ENCODE results near the gene APELA.

APELA gene

GRCh38 chr4:164876700-164877324 is at the start of gene APELA:
APELA (plus strand) TSS chr4:164877178; CDS start chr4:164877332, 154 bp downstream.
- peak; percentile 31 for DNase-seq (ENCODE audit: low read depth)
- H3K4me3 ChIP-seq (ENCODE audit: low read depth, low read length): no peak within 1 kb of the TSS
- TF ChIP-seq, protein P1, sequence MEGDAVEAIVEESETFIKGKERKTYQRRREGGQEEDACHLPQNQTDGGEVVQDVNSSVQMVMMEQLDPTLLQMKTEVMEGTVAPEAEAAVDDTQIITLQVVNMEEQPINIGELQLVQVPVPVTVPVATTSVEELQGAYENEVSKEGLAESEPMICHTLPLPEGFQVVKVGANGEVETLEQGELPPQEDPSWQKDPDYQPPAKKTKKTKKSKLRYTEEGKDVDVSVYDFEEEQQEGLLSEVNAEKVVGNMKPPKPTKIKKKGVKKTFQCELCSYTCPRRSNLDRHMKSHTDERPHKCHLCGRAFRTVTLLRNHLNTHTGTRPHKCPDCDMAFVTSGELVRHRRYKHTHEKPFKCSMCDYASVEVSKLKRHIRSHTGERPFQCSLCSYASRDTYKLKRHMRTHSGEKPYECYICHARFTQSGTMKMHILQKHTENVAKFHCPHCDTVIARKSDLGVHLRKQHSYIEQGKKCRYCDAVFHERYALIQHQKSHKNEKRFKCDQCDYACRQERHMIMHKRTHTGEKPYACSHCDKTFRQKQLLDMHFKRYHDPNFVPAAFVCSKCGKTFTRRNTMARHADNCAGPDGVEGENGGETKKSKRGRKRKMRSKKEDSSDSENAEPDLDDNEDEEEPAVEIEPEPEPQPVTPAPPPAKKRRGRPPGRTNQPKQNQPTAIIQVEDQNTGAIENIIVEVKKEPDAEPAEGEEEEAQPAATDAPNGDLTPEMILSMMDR (IDR thresholded peaks at IDR 0.05; ENCODE audit: low read depth, low read length): no peak
- TF ChIP-seq MYC (IDR thresholded peaks at IDR 0.05; ENCODE audit: low read depth, low read length) (no peak), MAX (IDR thresholded peaks at IDR 0.05; ENCODE audit: low read depth, low read length) (no peak), POLR2A (IDR thresholded peaks at IDR 0.05; ENCODE audit: extremely low read depth, insufficient read length) (no peak)

DNA sequence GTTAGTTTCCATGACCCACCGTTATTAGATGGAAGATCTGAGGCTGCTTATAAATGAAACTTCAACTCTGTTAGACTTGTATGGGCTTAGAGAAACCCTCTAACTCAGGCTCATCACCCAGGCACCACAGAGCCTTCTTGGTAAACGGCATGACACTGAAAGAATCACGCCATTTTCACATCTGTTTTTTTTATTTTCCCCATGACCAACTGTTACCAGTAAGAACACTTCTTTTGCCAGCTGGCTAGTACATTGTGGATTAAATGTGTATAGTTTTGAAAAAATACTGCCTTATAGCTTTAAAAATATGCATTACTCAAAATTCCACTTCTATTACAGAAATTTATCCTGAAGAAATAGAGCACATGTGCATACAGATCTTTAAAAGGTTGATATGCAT is 48.0 kb upstream of the APELA start:
- DNase-seq (ENCODE audit: low read depth): no peak
- no peak overlapping the region for H3K4me3 ChIP-seq (ENCODE audit: low read depth, low read length)
- TF ChIP-seq MYC (IDR thresholded peaks at IDR 0.05; ENCODE audit: low read depth, low read length): no peak
- TF ChIP-seq POLR2A (IDR thresholded peaks at IDR 0.05; ENCODE audit: extremely low read depth, insufficient read length): no peak
- TF ChIP-seq, protein P1 (IDR thresholded peaks at IDR 0.05; ENCODE audit: low read depth, low read length): no peak
- TF ChIP-seq MAX (IDR thresholded peaks at IDR 0.05; ENCODE audit: low read depth, low read length): no peak

DNA sequence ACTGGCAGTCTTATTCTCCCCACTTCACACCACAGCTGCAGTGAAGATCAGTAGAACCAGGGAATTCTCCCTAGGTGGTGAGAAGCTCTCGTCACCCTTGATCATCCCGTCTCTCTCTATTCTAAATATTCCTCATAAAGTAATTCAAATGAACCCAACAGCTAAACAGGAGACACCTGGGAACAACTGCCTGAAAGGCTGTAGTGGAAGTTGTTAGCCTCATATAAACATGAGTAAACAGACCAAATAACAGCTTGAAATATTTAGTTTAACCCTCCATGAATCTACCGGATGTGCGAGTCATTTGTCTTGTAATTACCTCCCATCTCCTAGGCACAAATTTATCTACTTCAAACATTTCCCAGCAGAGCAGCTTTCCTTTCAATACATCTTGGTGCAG is 30.4 kb upstream of the APELA start:
- H3K4me3 ChIP-seq (ENCODE audit: low read depth, low read length): no peak overlapping the region
- TF ChIP-seq POLR2A (IDR thresholded peaks at IDR 0.05; ENCODE audit: extremely low read depth, insufficient read length): no peak
- no peak for TF ChIP-seq MYC (IDR thresholded peaks at IDR 0.05; ENCODE audit: low read depth, low read length)
- TF ChIP-seq MAX (IDR thresholded peaks at IDR 0.05; ENCODE audit: low read depth, low read length): no peak
- TF ChIP-seq, protein P1 (IDR thresholded peaks at IDR 0.05; ENCODE audit: low read depth, low read length): no peak
- no peak for DNase-seq (ENCODE audit: low read depth)

- H3K4me3 ChIP-seq (ENCODE audit: low read depth, low read length): no peak overlapping the region
- DNase-seq (ENCODE audit: low read depth): no peak
- TF ChIP-seq MAX (IDR thresholded peaks at IDR 0.05; ENCODE audit: low read depth, low read length): no peak
- no peak for TF ChIP-seq POLR2A (IDR thresholded peaks at IDR 0.05; ENCODE audit: extremely low read depth, insufficient read length)
- no peak for TF ChIP-seq MYC (IDR thresholded peaks at IDR 0.05; ENCODE audit: low read depth, low read length)
- TF ChIP-seq, protein P1 (IDR thresholded peaks at IDR 0.05; ENCODE audit: low read depth, low read length): no peak
Observed at GRCh38 chr4:164847016-164847415, 30.0 kb upstream of the APELA start.

DNA sequence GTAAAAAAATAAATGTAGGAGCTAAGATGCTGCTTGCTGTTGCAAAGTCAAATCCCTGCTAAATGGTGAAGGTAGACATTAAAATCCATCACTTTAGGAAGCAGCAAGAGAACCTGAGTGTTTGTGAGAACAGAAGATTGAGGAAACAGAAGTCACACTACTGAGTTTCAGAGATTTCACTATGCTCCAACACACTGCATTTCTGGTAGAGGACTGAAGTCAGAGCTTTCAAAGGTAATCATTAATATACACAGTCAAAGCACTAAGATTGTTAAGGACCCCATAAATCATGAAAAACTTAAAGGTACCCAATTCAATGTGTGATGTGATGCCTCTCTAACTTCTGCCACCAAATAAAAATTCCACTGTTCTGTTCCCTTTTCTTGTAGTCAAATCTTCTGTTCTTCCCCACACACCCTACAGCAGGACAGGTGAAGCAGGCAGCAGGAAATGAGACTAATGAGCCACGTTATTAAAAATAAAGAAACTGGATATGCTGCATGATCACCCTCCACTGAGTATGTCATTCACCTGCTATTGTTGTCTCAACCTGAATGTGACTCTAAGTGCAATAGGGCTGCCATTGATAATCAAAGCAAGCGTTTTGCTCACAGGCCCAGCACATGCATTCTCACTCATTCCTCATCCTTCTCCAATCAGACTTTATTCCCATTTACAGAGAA is 28.9 kb upstream of the APELA start:
- DNase-seq (ENCODE audit: low read depth): no peak
- TF ChIP-seq MYC (IDR thresholded peaks at IDR 0.05; ENCODE audit: low read depth, low read length) (no peak), MAX (IDR thresholded peaks at IDR 0.05; ENCODE audit: low read depth, low read length) (no peak), POLR2A (IDR thresholded peaks at IDR 0.05; ENCODE audit: extremely low read depth, insufficient read length) (no peak)
- TF ChIP-seq, protein P1 (IDR thresholded peaks at IDR 0.05; ENCODE audit: low read depth, low read length): no peak

More for the DNA sequence above, 28.9 kb upstream of the APELA start:
- no peak overlapping the region for H3K4me3 ChIP-seq (ENCODE audit: low read depth, low read length)
